ENCODE results near the gene MAPKAPK3.

The MAPKAPK3 gene

GRCh38 chr3:50577348-50577747 lies 39.6 kb upstream of the MAPKAPK3 start:
- Histone ChIP-seq H3K4me1 (ENCODE audit: control insufficient read depth, insufficient read depth, low read length) (no peaks in the 10 kb centered on the region), H3K9me3 (replicated peaks; ENCODE audit: low read length) (no peaks in the 10 kb centered on the region), H3K27me3 (ENCODE audit: control insufficient read depth, insufficient read depth, low read length) (no peaks in the 10 kb centered on the region), H3K4me3 (ENCODE audit: low read length) (no peak overlapping the region), H3K36me3 (ENCODE audit: insufficient read depth, low read length) (peaks cover 8% of the 10 kb centered on the region), H3K4me2 (ENCODE audit: low read length) (no peak overlapping the region), H3K9ac (ENCODE audit: low read depth, low read length) (no peak overlapping the region)

GRCh38 chr3:50580683-50581458 lies 36.1 kb upstream of the MAPKAPK3 start:
- Histone ChIP-seq H3K4me1 (ENCODE audit: control insufficient read depth, insufficient read depth, low read length) (no peaks in the 10 kb centered on the region), H3K27me3 (ENCODE audit: control insufficient read depth, insufficient read depth, low read length) (no peaks in the 10 kb centered on the region), H3K9ac (ENCODE audit: low read depth, low read length) (no peak overlapping the region), H3K9me3 (replicated peaks; ENCODE audit: low read length) (no peaks in the 10 kb centered on the region), H3K36me3 (ENCODE audit: insufficient read depth, low read length) (peaks cover 4% of the 10 kb centered on the region), H3K4me3 (ENCODE audit: low read length) (no peak overlapping the region), H3K4me2 (ENCODE audit: low read length) (no peak overlapping the region)

- Histone ChIP-seq H3K9me3 (replicated peaks; ENCODE audit: low read length) (no peaks in the 10 kb centered on the region), H3K9ac (ENCODE audit: low read depth, low read length) (no peak overlapping the region), H3K4me1 (ENCODE audit: control insufficient read depth, insufficient read depth, low read length) (no peaks in the 10 kb centered on the region), H3K36me3 (ENCODE audit: insufficient read depth, low read length) (peaks cover 4% of the 10 kb centered on the region), H3K27me3 (ENCODE audit: control insufficient read depth, insufficient read depth, low read length) (no peaks in the 10 kb centered on the region), H3K4me2 (ENCODE audit: low read length) (no peak overlapping the region), H3K4me3 (ENCODE audit: low read length) (no peak overlapping the region)
These were observed 35.5 kb upstream of the MAPKAPK3 start for GRCh38 chr3:50581459-50581842.

- H3K9me3 ChIP-seq (replicated peaks; ENCODE audit: low read length), result no peaks in the 10 kb centered on the region
- no peaks in the 10 kb centered on the region for H3K27me3 ChIP-seq (ENCODE audit: control insufficient read depth, insufficient read depth, low read length)
- H3K4me2 ChIP-seq (ENCODE audit: low read length), result no peak overlapping the region
- H3K36me3 ChIP-seq (ENCODE audit: insufficient read depth, low read length), result peaks cover 4% of the 10 kb centered on the region
- no peak overlapping the region for H3K4me3 ChIP-seq (ENCODE audit: low read length)
- no peaks in the 10 kb centered on the region for H3K4me1 ChIP-seq (ENCODE audit: control insufficient read depth, insufficient read depth, low read length)
- H3K9ac ChIP-seq (ENCODE audit: low read depth, low read length), result no peak overlapping the region
These were observed 34.9 kb upstream of the MAPKAPK3 start for GRCh38 chr3:50582083-50582482.

GRCh38 chr3:50583897-50584296 lies 33.1 kb upstream of the MAPKAPK3 start:
- Histone ChIP-seq H3K27me3 (ENCODE audit: control insufficient read depth, insufficient read depth, low read length) (no peaks in the 10 kb centered on the region), H3K9me3 (replicated peaks; ENCODE audit: low read length) (no peaks in the 10 kb centered on the region), H3K36me3 (ENCODE audit: insufficient read depth, low read length) (no peaks in the 10 kb centered on the region), H3K4me3 (ENCODE audit: low read length) (no peak overlapping the region), H3K9ac (ENCODE audit: low read depth, low read length) (no peak overlapping the region), H3K4me2 (ENCODE audit: low read length) (no peak overlapping the region), H3K4me1 (ENCODE audit: control insufficient read depth, insufficient read depth, low read length) (no peaks in the 10 kb centered on the region)

GRCh38 chr3:50584391-50584790 lies 32.6 kb upstream of the MAPKAPK3 start:
- Histone ChIP-seq H3K9ac (ENCODE audit: low read depth, low read length) (no peak overlapping the region), H3K4me1 (ENCODE audit: control insufficient read depth, insufficient read depth, low read length) (no peaks in the 10 kb centered on the region), H3K36me3 (ENCODE audit: insufficient read depth, low read length) (no peaks in the 10 kb centered on the region), H3K4me3 (ENCODE audit: low read length) (no peak overlapping the region), H3K27me3 (ENCODE audit: control insufficient read depth, insufficient read depth, low read length) (no peaks in the 10 kb centered on the region), H3K4me2 (ENCODE audit: low read length) (no peak overlapping the region), H3K9me3 (replicated peaks; ENCODE audit: low read length) (no peaks in the 10 kb centered on the region)

GRCh38 chr3:50585919-50586762 lies 30.8 kb upstream of the MAPKAPK3 start:
- Histone ChIP-seq H3K9ac (ENCODE audit: low read depth, low read length) (no peak overlapping the region), H3K4me2 (ENCODE audit: low read length) (no peak overlapping the region), H3K4me1 (ENCODE audit: control insufficient read depth, insufficient read depth, low read length) (peaks cover 7% of the 10 kb centered on the region), H3K9me3 (replicated peaks; ENCODE audit: low read length) (no peaks in the 10 kb centered on the region), H3K27me3 (ENCODE audit: control insufficient read depth, insufficient read depth, low read length) (no peaks in the 10 kb centered on the region), H3K36me3 (ENCODE audit: insufficient read depth, low read length) (no peaks in the 10 kb centered on the region), H3K4me3 (ENCODE audit: low read length) (no peak overlapping the region)

GRCh38 chr3:50586763-50587070 lies 30.2 kb upstream of the MAPKAPK3 start:
- H3K4me3 ChIP-seq (ENCODE audit: low read length), result no peak overlapping the region
- H3K36me3 ChIP-seq (ENCODE audit: insufficient read depth, low read length), result no peaks in the 10 kb centered on the region
- H3K9ac ChIP-seq (ENCODE audit: low read depth, low read length), result no peak overlapping the region
- no peak overlapping the region for H3K4me2 ChIP-seq (ENCODE audit: low read length)
- peaks cover 8% of the 10 kb centered on the region for H3K4me1 ChIP-seq (ENCODE audit: control insufficient read depth, insufficient read depth, low read length)
- no peaks in the 10 kb centered on the region for H3K9me3 ChIP-seq (replicated peaks; ENCODE audit: low read length)
- no peaks in the 10 kb centered on the region for H3K27me3 ChIP-seq (ENCODE audit: control insufficient read depth, insufficient read depth, low read length)

- peaks cover 8% of the 10 kb centered on the region for H3K4me1 ChIP-seq (ENCODE audit: control insufficient read depth, insufficient read depth, low read length)
These were observed 29.6 kb upstream of the MAPKAPK3 start for GRCh38 chr3:50587373-50587772.

GRCh38 chr3:50587806-50588758 lies 28.9 kb upstream of the MAPKAPK3 start:
- H3K9ac ChIP-seq (ENCODE audit: low read depth, low read length), result no peak overlapping the region
- H3K36me3 ChIP-seq (ENCODE audit: insufficient read depth, low read length), result no peaks in the 10 kb centered on the region
- H3K4me2 ChIP-seq (ENCODE audit: low read length), result no peak overlapping the region
- H3K4me1 ChIP-seq (ENCODE audit: control insufficient read depth, insufficient read depth, low read length), result peaks cover 8% of the 10 kb centered on the region
- H3K9me3 ChIP-seq (replicated peaks; ENCODE audit: low read length), result no peaks in the 10 kb centered on the region
- H3K4me3 ChIP-seq (ENCODE audit: low read length), result no peak overlapping the region
- no peaks in the 10 kb centered on the region for H3K27me3 ChIP-seq (ENCODE audit: control insufficient read depth, insufficient read depth, low read length)

More at GRCh38 chr3:50587373-50587772, 29.6 kb upstream of the MAPKAPK3 start:
- Histone ChIP-seq H3K27me3 (ENCODE audit: control insufficient read depth, insufficient read depth, low read length) (no peaks in the 10 kb centered on the region), H3K4me3 (ENCODE audit: low read length) (no peak overlapping the region), H3K9me3 (replicated peaks; ENCODE audit: low read length) (no peaks in the 10 kb centered on the region), H3K36me3 (ENCODE audit: insufficient read depth, low read length) (no peaks in the 10 kb centered on the region), H3K9ac (ENCODE audit: low read depth, low read length) (no peak overlapping the region), H3K4me2 (ENCODE audit: low read length) (no peak overlapping the region)

GRCh38 chr3:50588759-50589433 lies 28.1 kb upstream of the MAPKAPK3 start:
- no peaks in the 10 kb centered on the region for H3K9me3 ChIP-seq (replicated peaks; ENCODE audit: low read length)
- H3K27me3 ChIP-seq (ENCODE audit: control insufficient read depth, insufficient read depth, low read length), result no peaks in the 10 kb centered on the region
- H3K4me1 ChIP-seq (ENCODE audit: control insufficient read depth, insufficient read depth, low read length), result peaks cover 8% of the 10 kb centered on the region
- H3K36me3 ChIP-seq (ENCODE audit: insufficient read depth, low read length), result no peaks in the 10 kb centered on the region
- no peak overlapping the region for H3K4me3 ChIP-seq (ENCODE audit: low read length)
- no peak overlapping the region for H3K4me2 ChIP-seq (ENCODE audit: low read length)
- H3K9ac ChIP-seq (ENCODE audit: low read depth, low read length), result no peak overlapping the region

All from skeletal muscle satellite cell (primary cell).